EL (cell line): ENCODE results near the gene NTMT2.
"Not testable (repeated sequence)": the region's sequence is repeated elsewhere in the genome, so short reads cannot be mapped to it uniquely, and the experiment has no call there.

Experiments used
- DNase-seq: peaks from one replicate; pipeline ENCODE4 v3.0.0-alpha.2; 2016

NTMT2 gene

GRCh38 chr1:170145770-170146676 lies at the start of gene NTMT2:
Gene NTMT2 (plus strand): TSS chr1:170145959. CDS start chr1:170146108, 149 bp downstream.
- DNase-seq, result no peak

DNA sequence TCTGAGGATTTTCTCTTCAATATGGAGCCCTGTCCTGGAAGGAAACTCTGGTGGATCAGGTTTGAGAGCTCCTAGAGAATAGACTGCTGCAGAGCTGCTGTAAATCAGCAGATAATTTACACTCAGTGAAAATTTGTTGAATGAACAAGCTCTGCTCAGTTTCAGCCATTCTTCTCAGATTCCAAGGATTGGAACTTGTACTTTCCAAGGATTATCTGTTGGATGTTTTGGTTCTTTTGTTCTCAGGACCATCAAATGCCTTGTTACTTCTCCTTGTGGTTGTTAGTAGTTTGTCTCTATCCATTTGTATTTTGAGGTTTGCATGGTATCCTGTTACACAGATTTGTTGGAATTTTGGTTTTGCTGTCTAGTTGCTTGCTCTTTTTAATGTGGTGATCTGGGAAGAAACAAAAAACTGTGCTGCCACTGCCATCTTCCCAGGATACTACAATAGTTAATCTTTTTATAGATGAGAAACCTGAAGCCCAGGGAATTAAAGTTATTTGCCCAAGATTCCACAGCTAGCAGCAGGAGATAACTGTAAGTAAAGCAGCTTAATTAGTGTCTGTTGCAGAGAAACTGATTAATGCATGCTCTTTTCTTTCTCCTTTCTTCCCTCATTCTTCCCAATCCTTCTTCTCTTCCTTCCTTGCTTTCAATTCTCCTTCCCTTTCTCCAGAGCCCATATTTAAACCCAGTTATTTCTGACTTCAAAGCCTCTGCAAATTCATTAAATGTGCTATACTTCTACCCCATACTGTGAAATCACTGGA lies 49.6 kb upstream of the NTMT2 start:
- no peak for DNase-seq

DNA sequence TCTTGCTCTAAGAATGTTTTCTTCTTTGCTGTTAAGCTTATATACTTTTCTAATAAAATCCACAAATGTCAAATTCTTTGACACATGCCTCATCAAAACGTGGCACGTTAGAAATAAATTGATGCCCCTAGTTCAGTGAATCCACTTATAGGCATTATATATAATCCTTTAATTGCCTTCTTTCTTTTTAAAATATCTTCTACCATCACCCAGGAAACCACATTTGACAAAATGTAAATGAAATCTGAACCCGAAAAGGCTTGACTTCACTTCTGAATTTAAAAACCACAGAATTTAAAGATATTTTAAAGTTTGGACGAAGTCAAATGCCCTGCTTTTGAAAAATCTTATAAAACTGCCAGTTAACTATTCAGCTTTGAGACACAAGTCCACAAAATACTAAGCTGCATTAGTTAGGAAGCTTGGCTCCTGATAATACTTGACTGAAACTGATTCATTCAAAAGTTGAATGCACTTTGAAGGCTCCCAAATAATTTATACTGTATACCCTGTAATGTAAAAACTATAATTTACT lies 48.9 kb upstream of the NTMT2 start:
- DNase-seq, result no peak

- DNase-seq, result no peak
Measured at GRCh38 chr1:170097449-170097948, 48.3 kb upstream of the NTMT2 start.

DNA sequence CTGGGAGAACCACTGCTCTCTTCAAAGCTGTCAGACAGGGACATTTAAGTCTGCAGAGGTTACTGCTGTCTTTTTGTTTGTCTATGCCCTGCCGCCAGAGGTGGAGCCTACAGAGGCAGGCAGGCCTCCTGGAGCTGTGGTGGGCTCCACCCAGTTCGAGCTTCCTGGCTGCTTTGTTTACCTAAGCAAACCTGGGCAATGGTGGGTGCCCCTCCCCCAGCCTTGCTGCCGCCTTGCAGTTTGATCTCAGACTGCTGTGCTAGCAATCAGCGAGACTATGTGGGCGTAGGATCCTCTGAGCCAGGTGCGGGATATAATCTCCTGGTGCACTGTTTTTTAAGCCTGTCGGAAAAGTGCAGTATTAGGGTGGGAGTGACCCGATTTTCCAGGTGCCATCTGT lies 32.6 kb upstream of the NTMT2 start:
- DNase-seq, result not testable (repeated sequence)

GRCh38 chr1:170114906-170115305 lies 30.9 kb upstream of the NTMT2 start:
- DNase-seq, result peak; percentile 15

DNA sequence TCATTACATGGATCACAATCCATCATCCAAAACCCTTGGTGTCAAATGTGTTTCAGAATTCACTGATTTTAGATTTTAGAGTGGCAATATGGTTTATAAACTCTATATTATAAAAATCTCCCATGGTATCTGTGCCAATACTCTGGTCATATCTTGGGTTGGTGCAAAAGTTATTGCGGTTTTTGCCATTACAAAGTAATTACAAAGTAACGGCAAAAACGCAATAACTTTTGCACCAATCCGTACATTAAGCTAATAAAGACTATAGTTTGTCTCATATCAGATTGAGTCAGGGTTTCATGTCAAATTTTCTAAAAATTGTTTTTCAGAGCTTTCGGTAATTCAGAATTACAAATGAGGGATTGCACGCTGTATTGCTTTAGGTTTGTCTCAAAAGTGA lies 23.4 kb upstream of the NTMT2 start:
- no peak for DNase-seq

DNA sequence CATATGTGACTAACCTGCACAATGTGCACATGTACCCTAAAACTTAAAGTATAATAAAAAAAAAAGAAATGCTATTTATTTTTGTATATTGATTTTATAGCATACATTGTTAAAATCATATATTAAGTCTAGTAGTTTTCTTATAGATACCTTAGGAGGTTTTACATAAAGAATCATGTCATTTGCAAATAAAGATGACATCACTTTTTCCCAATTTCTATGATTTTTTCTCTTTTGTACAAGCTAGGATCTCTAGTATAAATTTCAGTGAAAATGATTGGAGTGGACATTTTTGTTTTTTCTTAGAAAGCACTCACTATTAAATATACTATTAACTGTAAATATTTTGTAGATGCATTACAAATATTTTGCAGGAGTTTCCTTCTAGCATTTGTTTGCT lies 20.5 kb upstream of the NTMT2 start:
- DNase-seq, result no peak

GRCh38 chr1:170126696-170127095 lies 19.1 kb upstream of the NTMT2 start:
- DNase-seq, result peak; percentile 94

GRCh38 chr1:170131450-170131849 lies 14.3 kb upstream of the NTMT2 start:
- no peak for DNase-seq

- no peak for DNase-seq
Measured at GRCh38 chr1:170131984-170132383, 13.8 kb upstream of the NTMT2 start.

DNA sequence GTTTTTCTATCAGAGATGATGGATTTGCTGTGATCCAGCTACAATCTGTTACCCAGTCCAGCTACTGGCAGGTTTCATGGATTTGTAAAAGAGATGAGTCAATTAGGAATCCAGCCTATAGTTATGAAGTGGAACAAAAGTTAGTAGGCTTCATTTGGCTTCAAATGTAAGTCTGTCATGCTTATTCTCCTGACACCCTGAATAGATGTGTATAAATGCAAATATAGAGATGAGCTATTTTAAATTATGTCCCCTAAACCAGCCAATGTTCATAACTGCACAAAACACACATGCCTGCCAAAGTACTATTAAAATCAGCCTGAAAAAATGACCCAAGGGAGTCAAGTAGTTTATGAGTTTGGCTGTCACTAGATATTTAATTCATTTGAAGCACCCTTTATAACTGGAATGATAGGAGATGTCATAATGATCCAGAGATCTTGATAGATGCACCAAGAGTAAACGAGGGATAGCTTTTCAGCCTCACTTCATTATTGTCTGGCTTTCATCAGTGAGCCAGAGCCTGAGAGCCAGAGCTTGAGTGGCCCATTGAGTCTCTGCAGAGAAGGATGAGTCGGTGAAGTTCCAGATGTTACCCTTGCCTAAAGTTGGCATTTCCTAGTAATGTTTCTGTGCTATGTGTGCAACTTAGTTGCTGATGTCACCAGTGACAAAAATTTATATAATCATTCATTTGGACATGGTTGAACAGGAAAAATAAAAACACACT lies 11.8 kb upstream of the NTMT2 start:
- no peak for DNase-seq

DNA sequence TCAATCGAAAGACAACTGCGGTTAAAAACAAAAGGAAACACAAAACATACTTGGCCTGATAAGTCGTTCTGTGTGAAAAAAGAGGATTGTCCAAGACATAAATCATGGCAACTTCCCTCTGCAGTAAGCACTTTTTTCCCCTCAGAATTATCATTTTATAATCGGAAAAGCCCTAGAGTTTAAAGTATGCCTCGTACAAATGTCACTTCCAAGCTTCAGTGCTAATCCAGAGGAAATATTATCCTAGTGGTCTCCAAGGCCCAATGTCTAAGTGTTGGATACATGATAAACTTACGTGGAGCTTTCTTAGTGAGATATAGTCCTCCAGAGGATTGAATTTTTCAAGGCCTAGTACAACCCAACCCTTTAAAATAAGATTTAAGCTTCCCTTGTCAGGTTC lies 11.2 kb upstream of the NTMT2 start:
- DNase-seq, result no peak

GRCh38 chr1:170140371-170140770 lies 5.4 kb upstream of the NTMT2 start:
- DNase-seq, result no peak

DNA sequence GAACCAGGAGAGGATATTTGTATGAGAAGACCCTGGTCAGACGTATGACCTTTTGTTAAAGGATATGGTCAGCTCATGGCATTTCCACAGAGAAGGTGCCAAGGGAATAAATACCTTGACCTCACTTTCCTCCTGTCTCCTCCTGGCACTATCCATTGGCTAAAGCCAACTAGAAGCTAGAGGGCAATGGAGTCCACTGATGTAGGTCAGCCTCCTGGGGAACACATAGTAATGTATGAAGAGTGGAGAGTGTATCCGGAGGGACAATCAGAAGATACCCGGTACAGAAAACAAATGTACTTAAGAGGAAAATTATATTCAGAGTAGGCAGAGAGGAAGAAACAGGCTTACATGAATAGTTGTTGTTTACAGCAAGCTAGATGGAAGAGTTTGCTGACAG lies 698 bp upstream of the NTMT2 start:
- no peak for DNase-seq

DNA sequence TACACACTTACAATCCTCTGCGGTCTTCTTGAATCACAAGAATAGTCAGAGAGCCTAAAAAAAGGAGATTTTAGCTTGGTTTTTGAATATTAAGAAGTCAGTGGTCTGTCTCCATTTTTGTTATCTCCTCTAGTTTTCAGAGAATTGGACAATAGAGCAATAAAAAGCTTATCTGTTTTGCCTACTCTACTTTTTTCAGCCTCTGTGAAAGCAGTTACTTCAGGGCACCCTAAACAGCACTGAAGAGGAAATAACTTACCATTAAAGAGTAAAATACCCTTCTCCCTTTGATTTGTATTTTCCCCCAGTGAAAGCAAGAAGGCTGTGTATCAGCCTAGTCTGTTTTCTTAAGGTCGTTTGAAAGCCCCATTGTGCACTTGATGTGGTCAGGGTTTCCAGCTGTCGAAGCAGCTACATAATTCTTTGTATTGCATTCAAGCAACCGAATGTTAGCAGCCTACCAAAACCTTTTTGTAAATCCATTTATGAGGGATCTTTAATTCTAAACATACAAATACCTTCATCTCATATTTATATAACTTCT lies 1.0 kb downstream of the NTMT2 start:
- no peak for DNase-seq

DNA sequence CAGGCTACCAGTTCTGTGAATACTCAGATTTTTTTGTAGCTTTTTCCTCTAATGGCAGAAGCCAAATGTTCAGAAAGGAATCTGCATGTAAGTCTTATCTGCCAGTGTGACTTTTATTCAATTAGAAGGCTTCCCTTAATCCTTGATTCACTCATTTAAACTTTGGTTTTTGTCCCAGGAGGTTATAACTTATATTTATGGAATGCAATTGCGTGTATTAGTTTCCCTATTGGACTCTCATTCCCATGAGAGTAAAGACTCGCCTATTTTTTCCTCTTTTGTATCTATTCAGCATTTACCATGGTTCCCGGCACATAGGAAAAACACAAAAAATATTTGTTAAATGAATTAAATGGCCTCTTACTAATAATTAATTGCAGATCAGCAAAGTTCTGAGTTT lies 3.5 kb downstream of the NTMT2 start:
- DNase-seq, result no peak

- DNase-seq, result no peak
Measured at GRCh38 chr1:170150016-170150415, 4.3 kb downstream of the NTMT2 start.

DNA sequence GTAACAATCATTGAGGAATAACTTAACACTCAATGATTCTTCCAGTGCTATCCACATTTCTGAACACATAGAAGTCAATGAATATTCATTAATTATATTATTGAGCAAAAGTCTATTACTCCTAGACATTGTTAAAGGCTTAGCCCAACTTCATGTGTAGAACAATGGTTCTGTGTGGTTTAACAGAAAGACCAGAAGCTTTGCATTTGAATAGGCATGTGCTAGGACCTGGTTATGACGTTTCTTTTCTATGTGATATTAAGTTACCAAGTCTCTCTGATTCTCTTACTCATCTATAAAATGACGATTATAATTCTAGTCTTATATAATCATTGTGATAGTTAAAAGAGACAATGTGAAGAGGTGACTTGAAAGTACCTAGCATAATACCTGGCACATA lies 5.2 kb downstream of the NTMT2 start:
- no peak for DNase-seq

- DNase-seq, result no peak
Measured at GRCh38 chr1:170153417-170153816, 7.7 kb downstream of the NTMT2 start.

- no peak for DNase-seq
Measured at GRCh38 chr1:170155055-170155454, 9.3 kb downstream of the NTMT2 start.

GRCh38 chr1:170156594-170156993 lies 10.8 kb downstream of the NTMT2 start:
- no peak for DNase-seq

DNA sequence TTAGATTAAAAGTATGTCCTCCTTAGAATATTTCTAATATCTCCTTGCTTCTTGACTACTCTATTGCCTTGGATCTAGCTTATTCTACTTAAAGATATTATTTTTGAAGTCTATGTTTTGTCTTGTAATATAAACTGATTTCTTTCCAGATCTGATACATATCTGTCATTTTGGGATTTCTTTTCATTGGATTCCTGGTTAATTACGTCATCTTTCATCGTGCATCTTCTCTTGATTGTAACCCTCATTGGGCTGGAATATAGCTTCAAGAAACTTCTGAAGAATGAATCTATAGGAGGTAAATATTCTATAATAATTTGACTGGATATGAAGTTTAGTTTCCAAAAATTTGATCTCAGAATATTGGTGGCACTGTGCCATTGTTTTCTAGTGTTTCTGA lies 12.1 kb downstream of the NTMT2 start:
- no peak for DNase-seq
